ENCODE measurements around the gene RARG. TPM values are rescaled to one million over a fixed set of nuclear protein-coding genes. Genes with fewer than 3 reads are reported as not detected.

RARG gene
- total and polyA plus RNA-seq, 11 donors: 6.4 to 22.5 (median 14.4) TPM

GRCh38 chr12:53258541-53259539 lies 26.8 kb upstream of the RARG start:
- WGBS, 4 donors: 50 to 59% (median 56%) methylated on average over 7 of the region's 7 CpGs
- TF ChIP-seq, protein P1, sequence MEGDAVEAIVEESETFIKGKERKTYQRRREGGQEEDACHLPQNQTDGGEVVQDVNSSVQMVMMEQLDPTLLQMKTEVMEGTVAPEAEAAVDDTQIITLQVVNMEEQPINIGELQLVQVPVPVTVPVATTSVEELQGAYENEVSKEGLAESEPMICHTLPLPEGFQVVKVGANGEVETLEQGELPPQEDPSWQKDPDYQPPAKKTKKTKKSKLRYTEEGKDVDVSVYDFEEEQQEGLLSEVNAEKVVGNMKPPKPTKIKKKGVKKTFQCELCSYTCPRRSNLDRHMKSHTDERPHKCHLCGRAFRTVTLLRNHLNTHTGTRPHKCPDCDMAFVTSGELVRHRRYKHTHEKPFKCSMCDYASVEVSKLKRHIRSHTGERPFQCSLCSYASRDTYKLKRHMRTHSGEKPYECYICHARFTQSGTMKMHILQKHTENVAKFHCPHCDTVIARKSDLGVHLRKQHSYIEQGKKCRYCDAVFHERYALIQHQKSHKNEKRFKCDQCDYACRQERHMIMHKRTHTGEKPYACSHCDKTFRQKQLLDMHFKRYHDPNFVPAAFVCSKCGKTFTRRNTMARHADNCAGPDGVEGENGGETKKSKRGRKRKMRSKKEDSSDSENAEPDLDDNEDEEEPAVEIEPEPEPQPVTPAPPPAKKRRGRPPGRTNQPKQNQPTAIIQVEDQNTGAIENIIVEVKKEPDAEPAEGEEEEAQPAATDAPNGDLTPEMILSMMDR (IDR thresholded peaks at IDR 0.05): no peak
- no peak for TF ChIP-seq POLR2A (IDR thresholded peaks at IDR 0.05)
- H3K36me3 ChIP-seq: peaks cover 0 to 18% (median 11%) of the 10 kb centered on the region in 9 donors
- H3K9me3 ChIP-seq: no peaks in the 10 kb centered on the region
- no peaks in the 10 kb centered on the region for H3K27me3 ChIP-seq
- H3K4me3 ChIP-seq: no peak overlapping the region
- H3K4me1 ChIP-seq: peaks cover 0 to 12% (median under 1%) of the 10 kb centered on the region in 12 donors
- DNase-seq (no peak), ATAC-seq (peak in 1 of 4 donors; percentile 45)
- H3K27ac ChIP-seq: peak overlapping the region in 2 of 12 donors; percentile 18 to 32
- intact Hi-C loops (cut with DNase I): no loop called here

GRCh38 chr12:53255996-53256395 lies 24.0 kb upstream of the RARG start:
- Histone ChIP-seq H3K27ac (no peak overlapping the region), H3K4me3 (no peak overlapping the region), H3K36me3 (peaks cover 0 to 26% (median 16%) of the 10 kb centered on the region in 9 donors), H3K27me3 (no peaks in the 10 kb centered on the region), H3K9me3 (no peaks in the 10 kb centered on the region), H3K4me1 (peaks cover 0 to 34% (median 19%) of the 10 kb centered on the region in 12 donors)
- 84 to 95% (median 90%) methylated on average over 3 of the region's 3 CpGs for WGBS, 4 donors
- DNase-seq (no peak), ATAC-seq (no peak)
- no peak for TF ChIP-seq POLR2A (IDR thresholded peaks at IDR 0.05)
- TF ChIP-seq, protein P1 (IDR thresholded peaks at IDR 0.05): no peak
- intact Hi-C loops (cut with DNase I): no loop called here

- Histone ChIP-seq H3K4me3 (no peak overlapping the region), H3K27ac (no peak overlapping the region), H3K36me3 (peaks cover 0 to 26% (median 16%) of the 10 kb centered on the region in 9 donors), H3K9me3 (no peaks in the 10 kb centered on the region), H3K4me1 (peaks cover 0 to 39% (median 24%) of the 10 kb centered on the region in 12 donors), H3K27me3 (no peaks in the 10 kb centered on the region)
- WGBS, 4 donors: 75 to 85% (median 82%) methylated on average over 1 of the region's 1 CpG
- no peak for DNase-seq
- no peak for ATAC-seq
- TF ChIP-seq, protein P1 (IDR thresholded peaks at IDR 0.05): no peak
- no peak for TF ChIP-seq POLR2A (IDR thresholded peaks at IDR 0.05)
- intact Hi-C loops (cut with DNase I): loop anchor here in 1 of 10 donors (5.0 kb wide), 1 partner anchor 43 kb away; no protein-coding TSS in a partner anchor
These were observed 23.0 kb upstream of the RARG start for GRCh38 chr12:53254816-53255545.

Data from heart left ventricle (tissue), 16 donors.